Vagina (tissue), 2 donors: ENCODE measurements around the gene PLAC1. TPM values are rescaled to one million over a fixed set of nuclear protein-coding genes. Genes with fewer than 3 reads are reported as not detected.

Experiments
- DNase-seq, 2 donors: peaks; one replicate each; pipeline ENCODE4 v3.0.0-alpha.2; 2017; ENCODE audit errors: extremely low spot score in 2 of 2
- H3K27ac ChIP-seq: fragments of 200-600 bp; sonication (generic); one replicate; pipeline ENCODE4 v1.5.1; 2019
- H3K27me3 ChIP-seq: fragments of 200-600 bp; sonication (generic); one replicate; pipeline ENCODE4 v1.5.1; 2019
- H3K36me3 ChIP-seq, 2 donors: fragments of 200-600 bp; sonication (generic); one replicate each; pipeline ENCODE4 v1.5.1; 2017 to 2019
- H3K4me1 ChIP-seq: fragments of 200-600 bp; sonication (generic); one replicate; pipeline ENCODE4 v1.5.1; 2019
- H3K4me3 ChIP-seq, 2 donors: fragments of 200-600 bp; sonication (generic); 1 replicate in 1 of 2; 2 replicates in 1 of 2; pipeline ENCODE4 v1.5.1; 2016 to 2019
- H3K9me3 ChIP-seq: fragments of 200-600 bp; sonication (generic); one replicate; pipeline ENCODE4 v1.5.1; 2019
- CTCF ChIP-seq, 3 experiments: fragments of 450-650 bp in 2 of 3; fragments of 200-600 bp in 1 of 3; sonication (generic) in 1 of 3; IDR thresholded peaks; one replicate each; pipeline ENCODE4 v1.5.1; 2017 to 2019; ENCODE audit warnings: antibody characterized with exemption in 3 of 3, mild to moderate bottlenecking in 2 of 3, moderate library complexity in 2 of 3
- POLR2A ChIP-seq, 2 donors: fragments of 450-650 bp; IDR thresholded peaks; one replicate each; pipeline ENCODE4 v1.6.1; 2017; ENCODE audit warnings: antibody characterized with exemption in 2 of 2, mild to moderate bottlenecking in 2 of 2, moderate library complexity in 2 of 2
- POLR2AphosphoS5 ChIP-seq, 2 donors: sonication (generic); formaldehyde crosslinking; IDR thresholded peaks; one replicate each; pipeline ENCODE4 v1.9.0; 2017; ENCODE audit warnings: antibody characterized with exemption in 2 of 2, mild to moderate bottlenecking in 2 of 2, low read depth in 1 of 2; ENCODE audit not compliant: insufficient read depth in 1 of 2
- intact Hi-C: fragments of 100-400 bp; cut with DNase I; formaldehyde crosslinking; loops from one replicate; pipeline ENCODE4 v1.15.1; 2023
- total RNA-seq: library from RNA; depleted of rRNA; stranded (reverse); fragments of >200 nt; gene quantifications from one replicate; pipeline ENCODE4 v1.2.3, GENCODE V29; 2016

PLAC1 gene
- total RNA-seq, 1 donor from 2014 or later: not detected

- H3K4me1 ChIP-seq: no peaks in the 10 kb centered on the region
- no peak overlapping the region for H3K27ac ChIP-seq
- intact Hi-C loops: no loop called here
- TF ChIP-seq POLR2A (IDR thresholded peaks at IDR 0.05) (no peak), POLR2AphosphoS5 (IDR thresholded peaks at IDR 0.05; ENCODE audit: insufficient read depth in 1 of 2, low read depth in 1 of 2) (no peak), CTCF (IDR thresholded peaks at IDR 0.05) (no peak)
- H3K9me3 ChIP-seq: no peaks in the 10 kb centered on the region
- no peak for DNase-seq
- H3K36me3 ChIP-seq: no peaks in the 10 kb centered on the region
- H3K4me3 ChIP-seq: no peak overlapping the region
- no peaks in the 10 kb centered on the region for H3K27me3 ChIP-seq
Observed at GRCh38 chrX:134679644-134680043, 21.4 kb upstream of the PLAC1 start.

GRCh38 chrX:134679221-134679620, 20.9 kb upstream of the PLAC1 start:
- Histone ChIP-seq H3K27me3 (no peaks in the 10 kb centered on the region), H3K4me3 (no peak overlapping the region), H3K4me1 (no peaks in the 10 kb centered on the region), H3K9me3 (no peaks in the 10 kb centered on the region), H3K27ac (no peak overlapping the region), H3K36me3 (no peaks in the 10 kb centered on the region)
- intact Hi-C loops: no loop called here
- TF ChIP-seq POLR2A (IDR thresholded peaks at IDR 0.05): no peak
- TF ChIP-seq POLR2AphosphoS5 (IDR thresholded peaks at IDR 0.05; ENCODE audit: insufficient read depth in 1 of 2, low read depth in 1 of 2): no peak
- no peak for TF ChIP-seq CTCF (IDR thresholded peaks at IDR 0.05)
- no peak for DNase-seq

GRCh38 chrX:134677332-134677731, 19.1 kb upstream of the PLAC1 start:
- H3K4me1 ChIP-seq: no peaks in the 10 kb centered on the region
- H3K9me3 ChIP-seq: no peaks in the 10 kb centered on the region
- H3K27ac ChIP-seq: no peak overlapping the region
- no peak for DNase-seq
- H3K36me3 ChIP-seq: no peaks in the 10 kb centered on the region
- intact Hi-C loops: no loop called here
- H3K27me3 ChIP-seq: no peaks in the 10 kb centered on the region
- H3K4me3 ChIP-seq: no peak overlapping the region
- no peak for TF ChIP-seq CTCF (IDR thresholded peaks at IDR 0.05)
- TF ChIP-seq POLR2AphosphoS5 (IDR thresholded peaks at IDR 0.05; ENCODE audit: insufficient read depth in 1 of 2, low read depth in 1 of 2): no peak
- no peak for TF ChIP-seq POLR2A (IDR thresholded peaks at IDR 0.05)

GRCh38 chrX:134676436-134676835, 18.2 kb upstream of the PLAC1 start:
- no peak for DNase-seq
- no peaks in the 10 kb centered on the region for H3K9me3 ChIP-seq
- H3K27me3 ChIP-seq: no peaks in the 10 kb centered on the region
- TF ChIP-seq POLR2AphosphoS5 (IDR thresholded peaks at IDR 0.05; ENCODE audit: insufficient read depth in 1 of 2, low read depth in 1 of 2): no peak
- TF ChIP-seq POLR2A (IDR thresholded peaks at IDR 0.05): no peak
- TF ChIP-seq CTCF (IDR thresholded peaks at IDR 0.05): no peak
- no peak overlapping the region for H3K4me3 ChIP-seq
- no peaks in the 10 kb centered on the region for H3K4me1 ChIP-seq
- no peak overlapping the region for H3K27ac ChIP-seq
- no peaks in the 10 kb centered on the region for H3K36me3 ChIP-seq
- intact Hi-C loops: no loop called here

- no peak overlapping the region for H3K27ac ChIP-seq
- TF ChIP-seq CTCF (IDR thresholded peaks at IDR 0.05) (no peak), POLR2AphosphoS5 (IDR thresholded peaks at IDR 0.05; ENCODE audit: insufficient read depth in 1 of 2, low read depth in 1 of 2) (no peak)
- H3K36me3 ChIP-seq: no peaks in the 10 kb centered on the region
- no peak overlapping the region for H3K4me3 ChIP-seq
- H3K4me1 ChIP-seq: no peaks in the 10 kb centered on the region
- intact Hi-C loops: no loop called here
- H3K9me3 ChIP-seq: no peaks in the 10 kb centered on the region
- no peaks in the 10 kb centered on the region for H3K27me3 ChIP-seq
- no peak for DNase-seq
Observed at GRCh38 chrX:134673123-134673522, 14.9 kb upstream of the PLAC1 start.
